GM18526 (cell line): ENCODE measurements around the gene SLX9.

ENCODE experiments used
- POLR2A ChIP-seq: IDR thresholded peaks from 3 replicates; pipeline ENCODE4 v1.6.1; 2011; ENCODE audit not compliant: insufficient read length; ENCODE audit errors: extremely low read depth

The SLX9 gene

GRCh38 chr21:44909719-44910118, 30.1 kb upstream of the SLX9 start:
- no peak for TF ChIP-seq POLR2A

GRCh38 chr21:44910229-44911067, 29.4 kb upstream of the SLX9 start:
- no peak for TF ChIP-seq POLR2A

DNA sequence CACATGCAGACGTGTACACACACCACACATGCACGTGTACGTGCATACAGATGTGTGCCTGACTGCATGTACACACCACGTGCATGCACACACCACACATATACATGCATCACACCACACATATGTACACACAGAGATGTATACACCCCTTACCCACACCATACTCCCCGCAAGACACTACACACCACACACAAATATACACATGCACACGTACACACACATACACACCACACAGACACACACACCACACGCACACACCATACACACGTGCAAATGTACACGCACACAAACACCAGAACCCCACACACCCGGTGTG, 28.8 kb upstream of the SLX9 start:
- no peak for TF ChIP-seq POLR2A

- TF ChIP-seq POLR2A, result no peak
These were observed 28.3 kb upstream of the SLX9 start for GRCh38 chr21:44911384-44912157.

DNA sequence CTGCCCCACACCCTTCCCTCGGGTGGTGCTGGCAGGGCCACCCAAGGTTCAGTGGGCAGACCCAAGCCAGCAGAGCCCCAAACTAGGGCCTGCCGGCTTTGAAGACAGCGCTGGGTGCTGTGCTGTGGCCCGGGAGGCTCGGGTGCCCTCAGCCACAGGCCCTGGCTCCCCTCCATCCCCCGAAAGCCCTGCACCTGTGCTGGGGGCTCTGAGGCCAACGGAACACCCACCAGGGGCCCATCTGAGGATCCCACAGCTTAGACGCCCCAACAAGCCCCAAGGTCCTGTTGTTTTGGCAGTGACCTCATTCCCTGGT, 27.7 kb upstream of the SLX9 start:
- TF ChIP-seq POLR2A, result no peak

GRCh38 chr21:44913425-44914175, 26.2 kb upstream of the SLX9 start:
- no peak for TF ChIP-seq POLR2A

GRCh38 chr21:44914176-44914874, 25.5 kb upstream of the SLX9 start:
- no peak for TF ChIP-seq POLR2A

- TF ChIP-seq POLR2A, result no peak
These were observed 22.9 kb upstream of the SLX9 start for GRCh38 chr21:44916965-44917364.

- TF ChIP-seq POLR2A, result no peak
These were observed 22.3 kb upstream of the SLX9 start for GRCh38 chr21:44917446-44918106.

GRCh38 chr21:44918107-44918470, 21.7 kb upstream of the SLX9 start:
- no peak for TF ChIP-seq POLR2A

DNA sequence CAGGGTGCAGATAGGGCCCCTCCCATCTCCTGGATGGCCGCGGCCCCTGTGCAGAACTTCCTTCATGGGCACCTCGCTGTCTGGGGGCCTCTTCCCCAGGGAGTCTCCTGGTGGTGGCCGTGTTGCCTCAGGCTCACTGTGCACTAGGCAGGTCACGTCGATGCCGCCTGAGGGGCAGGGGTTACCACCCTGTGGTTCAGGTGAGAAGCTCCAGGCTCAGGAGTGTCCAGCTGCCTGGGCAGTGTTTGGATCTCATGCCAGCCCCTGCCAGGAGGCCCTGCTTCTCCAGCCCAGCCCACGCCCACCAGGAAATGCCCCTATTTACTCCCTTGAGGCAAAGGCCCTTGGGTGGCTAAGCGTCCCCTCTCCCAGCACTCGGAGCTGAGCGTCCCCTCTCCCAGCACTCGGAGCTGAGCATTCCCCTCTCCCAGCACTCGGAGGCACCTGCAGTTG, 21.2 kb upstream of the SLX9 start:
- no peak for TF ChIP-seq POLR2A

- TF ChIP-seq POLR2A, result no peak
These were observed 20.5 kb upstream of the SLX9 start for GRCh38 chr21:44919111-44919912.

GRCh38 chr21:44919913-44920693, 19.7 kb upstream of the SLX9 start:
- no peak for TF ChIP-seq POLR2A
